ENCODE results near the gene ADH4.
"Not testable (repeated sequence)": the region's sequence is repeated elsewhere in the genome, so short reads cannot be mapped to it uniquely, and the experiment has no call there.

ADH4 gene

GRCh38 chr4:99104153-99104552, 39.9 kb downstream of the ADH4 start:
- H3K27ac ChIP-seq, result no peak overlapping the region

GRCh38 chr4:99103166-99103565, 40.9 kb downstream of the ADH4 start:
- TF ChIP-seq, protein P1, sequence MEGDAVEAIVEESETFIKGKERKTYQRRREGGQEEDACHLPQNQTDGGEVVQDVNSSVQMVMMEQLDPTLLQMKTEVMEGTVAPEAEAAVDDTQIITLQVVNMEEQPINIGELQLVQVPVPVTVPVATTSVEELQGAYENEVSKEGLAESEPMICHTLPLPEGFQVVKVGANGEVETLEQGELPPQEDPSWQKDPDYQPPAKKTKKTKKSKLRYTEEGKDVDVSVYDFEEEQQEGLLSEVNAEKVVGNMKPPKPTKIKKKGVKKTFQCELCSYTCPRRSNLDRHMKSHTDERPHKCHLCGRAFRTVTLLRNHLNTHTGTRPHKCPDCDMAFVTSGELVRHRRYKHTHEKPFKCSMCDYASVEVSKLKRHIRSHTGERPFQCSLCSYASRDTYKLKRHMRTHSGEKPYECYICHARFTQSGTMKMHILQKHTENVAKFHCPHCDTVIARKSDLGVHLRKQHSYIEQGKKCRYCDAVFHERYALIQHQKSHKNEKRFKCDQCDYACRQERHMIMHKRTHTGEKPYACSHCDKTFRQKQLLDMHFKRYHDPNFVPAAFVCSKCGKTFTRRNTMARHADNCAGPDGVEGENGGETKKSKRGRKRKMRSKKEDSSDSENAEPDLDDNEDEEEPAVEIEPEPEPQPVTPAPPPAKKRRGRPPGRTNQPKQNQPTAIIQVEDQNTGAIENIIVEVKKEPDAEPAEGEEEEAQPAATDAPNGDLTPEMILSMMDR (conservative IDR thresholded peaks at IDR 0.05), result no peak
- no peak overlapping the region for H3K27ac ChIP-seq

More at GRCh38 chr4:99104153-99104552, 39.9 kb downstream of the ADH4 start:
- TF ChIP-seq, protein P1 (conservative IDR thresholded peaks at IDR 0.05), result no peak

GRCh38 chr4:99102634-99103033, 41.5 kb downstream of the ADH4 start:
- H3K27ac ChIP-seq, result no peak overlapping the region
- TF ChIP-seq, protein P1 (conservative IDR thresholded peaks at IDR 0.05), result no peak

GRCh38 chr4:99100876-99101275, 43.2 kb downstream of the ADH4 start:
- no peak overlapping the region for H3K27ac ChIP-seq

GRCh38 chr4:99099814-99100213, 44.3 kb downstream of the ADH4 start:
- H3K27ac ChIP-seq, result not testable (repeated sequence)

More at GRCh38 chr4:99100876-99101275, 43.2 kb downstream of the ADH4 start:
- TF ChIP-seq, protein P1 (conservative IDR thresholded peaks at IDR 0.05), result no peak

DNA sequence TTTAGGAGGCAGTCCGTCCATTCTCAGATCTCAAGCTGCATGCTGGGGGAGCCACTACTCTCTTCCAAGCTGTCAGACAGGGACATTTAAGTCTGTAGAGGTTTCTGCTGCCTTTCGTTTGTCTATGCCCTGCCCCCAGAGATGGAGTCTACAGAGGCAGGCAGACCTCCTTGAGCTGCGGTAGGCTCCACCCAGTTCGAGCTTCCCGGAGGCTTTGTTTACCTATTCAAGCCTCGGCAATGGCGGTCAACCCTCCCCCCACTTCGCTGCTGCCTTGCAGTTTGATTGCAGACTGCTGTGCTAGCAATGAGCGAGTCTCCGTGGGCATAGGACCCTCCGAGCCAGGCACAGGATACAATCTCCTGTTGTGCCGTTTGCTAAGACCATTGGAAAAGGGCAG, 44.8 kb downstream of the ADH4 start:
- H3K27ac ChIP-seq, result no peak overlapping the region
- TF ChIP-seq, protein P1 (conservative IDR thresholded peaks at IDR 0.05), result no peak

GRCh38 chr4:99091841-99092240, 52.3 kb downstream of the ADH4 start:
- H3K27ac ChIP-seq, result not testable (repeated sequence)

DNA sequence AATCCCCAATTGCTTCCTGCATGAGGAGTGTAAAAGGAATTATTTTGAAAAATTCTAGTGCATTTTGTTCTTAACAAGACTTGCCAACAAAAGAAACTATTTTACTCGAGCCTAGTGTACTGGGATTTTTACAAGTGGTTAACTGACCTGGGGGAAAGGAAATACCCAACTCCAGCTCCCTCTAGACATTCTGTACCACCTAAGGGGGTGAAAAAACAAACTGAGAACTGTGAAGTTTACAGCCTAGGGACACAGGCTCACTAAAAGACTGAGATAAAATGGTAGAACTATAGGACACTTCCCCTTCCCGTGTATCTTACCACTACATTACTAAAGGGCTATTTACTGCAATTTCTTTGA, 52.9 kb downstream of the ADH4 start:
- TF ChIP-seq, protein P1 (conservative IDR thresholded peaks at IDR 0.05), result no peak
- no peak overlapping the region for H3K27ac ChIP-seq
